ENCODE results near the gene MYCBPAP. TPM values are rescaled to one million over a fixed set of nuclear protein-coding genes. Genes with fewer than 3 reads are reported as not detected.

The MYCBPAP gene
- total and polyA plus RNA-seq, 2 donors (not counting 3 experiments of a cell fraction or from before 2014, with no cell fraction given) = 0.40 to 0.66 TPM

DNA sequence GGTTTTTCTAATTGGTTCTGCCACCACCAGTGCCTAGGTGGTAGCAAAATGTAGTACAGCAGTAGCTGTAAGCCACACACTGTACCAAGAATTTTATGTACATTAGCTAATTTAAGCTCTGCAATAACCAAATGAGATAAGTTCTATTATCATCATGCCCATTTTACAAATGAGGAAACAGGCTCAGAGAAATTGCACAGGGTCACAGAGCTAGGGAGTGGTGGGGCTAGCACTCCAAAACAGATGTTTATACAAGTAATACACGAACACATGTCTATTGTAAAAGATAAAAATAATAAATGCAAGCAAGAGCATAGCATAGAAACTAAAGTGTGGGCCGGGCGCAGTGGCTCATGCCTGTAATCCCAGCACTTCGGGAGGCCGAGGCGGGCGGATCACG, 16.0 kb upstream of the MYCBPAP start:
- Histone ChIP-seq H3K79me2 (ENCODE audit: control insufficient read depth, insufficient read depth, low read length) (no peaks in the 10 kb centered on the region), H3K9me3 (replicated peaks; ENCODE audit: control insufficient read depth, insufficient read depth, low read length) (no peaks in the 10 kb centered on the region), H3K27me3 (ENCODE audit: control insufficient read depth in 2 of 2, insufficient read depth in 2 of 2, low read length in 2 of 2) (peaks cover 0 to 2% of the 10 kb centered on the region in 2 experiments), H3K4me1 (ENCODE audit: control insufficient read depth, extremely low read depth, insufficient read depth, low read length) (no peaks in the 10 kb centered on the region), H3K27ac (ENCODE audit: insufficient read depth, low read depth, low read length) (no peak overlapping the region), H3K9ac (replicated peaks; ENCODE audit: extremely low read depth, insufficient read depth, low read length) (no peak overlapping the region), H2AFZ (ENCODE audit: low read depth, low read length) (no peak overlapping the region), H3K4me3 (replicated peaks in 1 of 3; ENCODE audit: insufficient read depth in 1 of 3, low read depth in 1 of 3, low read length in 3 of 3) (no peak overlapping the region), H3K9me1 (replicated peaks; ENCODE audit: control insufficient read depth, extremely low read depth, insufficient read depth, low read length) (no peaks in the 10 kb centered on the region), H4K20me1 (replicated peaks; ENCODE audit: control insufficient read depth, extremely low read depth, insufficient read depth, low read length) (no peaks in the 10 kb centered on the region), H3K36me3 (ENCODE audit: control insufficient read depth in 2 of 2, extremely low read depth in 1 of 2, insufficient read depth in 2 of 2, low read length in 2 of 2) (no peaks in the 10 kb centered on the region), H3K4me2 (ENCODE audit: insufficient read depth, low read length) (no peak overlapping the region)
- POLR2A ChIA-PET = no interaction called here
- CTCF ChIA-PET = interaction anchor here (1.0 to 1.2 kb wide), 2 partner anchors 9 kb away, joined by 3 to 5 read pairs; no protein-coding TSS in a partner anchor
- intact Hi-C loops (cut with micrococcal nuclease) (no loop called here), dilution Hi-C loops (cut with MboI; ENCODE audit: extremely low pct_ligation_motif_present, low sequenced_read_pairs) (no loop called here)
- no peak for DNase-seq (ENCODE audit: low read depth, low spot score)
- TF ChIP-seq JUN (IDR thresholded peaks at IDR 0.05; ENCODE audit: borderline replicate concordance, insufficient read depth, insufficient read length, low read depth) (no peak), POLR2A (IDR thresholded peaks at IDR 0.05; ENCODE audit: low read depth, low read length) (no peak), FOS (IDR thresholded peaks at IDR 0.05; ENCODE audit: borderline replicate concordance, insufficient read depth, low read length) (no peak), GATA2 (IDR thresholded peaks at IDR 0.05; ENCODE audit: insufficient read depth, insufficient read length, low read depth, low read length) (no peak), MYC (IDR thresholded peaks at IDR 0.05; ENCODE audit: low read depth, low read length) (no peak)
- FAIRE-seq = no peak
- no TSS peak for BruUV-seq (replicated peaks)

DNA sequence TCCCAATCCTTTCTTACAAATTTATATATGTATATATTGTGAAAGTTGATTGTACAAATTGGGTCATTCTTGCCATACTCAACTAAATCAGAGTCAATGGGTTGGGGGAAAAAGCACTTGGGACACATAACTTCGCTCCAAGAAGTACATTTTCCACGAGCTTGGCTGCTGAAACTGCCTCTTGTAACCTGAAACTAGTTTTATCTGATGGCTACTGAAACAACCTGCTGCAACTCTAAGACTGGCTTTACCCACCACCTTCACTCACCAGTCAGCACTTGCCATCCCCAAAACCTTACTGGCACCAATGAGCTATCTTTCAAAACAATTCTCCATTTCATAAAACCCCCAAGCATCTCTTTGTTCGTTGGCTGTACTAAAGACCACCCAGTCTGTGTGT, 14.5 kb upstream of the MYCBPAP start:
- no peak for TF ChIP-seq GATA2 (IDR thresholded peaks at IDR 0.05; ENCODE audit: insufficient read depth, insufficient read length, low read depth, low read length)
- TF ChIP-seq MYC (IDR thresholded peaks at IDR 0.05; ENCODE audit: low read depth, low read length) = no peak
- TF ChIP-seq, protein P1, sequence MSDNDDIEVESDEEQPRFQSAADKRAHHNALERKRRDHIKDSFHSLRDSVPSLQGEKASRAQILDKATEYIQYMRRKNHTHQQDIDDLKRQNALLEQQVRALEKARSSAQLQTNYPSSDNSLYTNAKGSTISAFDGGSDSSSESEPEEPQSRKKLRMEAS (IDR thresholded peaks at IDR 0.05; ENCODE audit: insufficient read depth, insufficient read length) = no peak
- no peaks in the 10 kb centered on the region for H3K9me1 ChIP-seq (replicated peaks; ENCODE audit: control insufficient read depth, extremely low read depth, insufficient read depth, low read length)
- H3K79me2 ChIP-seq (ENCODE audit: control insufficient read depth, insufficient read depth, low read length) = no peaks in the 10 kb centered on the region
- DNase-seq (ENCODE audit: low read depth, low spot score) (no peak), FAIRE-seq (no peak)
- BruUV-seq (replicated peaks) = no TSS peak
- H3K36me3 ChIP-seq (ENCODE audit: control insufficient read depth in 2 of 2, extremely low read depth in 1 of 2, insufficient read depth in 2 of 2, low read length in 2 of 2) = no peaks in the 10 kb centered on the region
- no peak overlapping the region for H3K4me3 ChIP-seq (replicated peaks in 1 of 3; ENCODE audit: insufficient read depth in 1 of 3, low read depth in 1 of 3, low read length in 3 of 3)
- H4K20me1 ChIP-seq (replicated peaks; ENCODE audit: control insufficient read depth, extremely low read depth, insufficient read depth, low read length) = no peaks in the 10 kb centered on the region
- H3K9me3 ChIP-seq (replicated peaks; ENCODE audit: control insufficient read depth, insufficient read depth, low read length) = no peaks in the 10 kb centered on the region
- no peak overlapping the region for H3K4me2 ChIP-seq (ENCODE audit: insufficient read depth, low read length)
- H3K27me3 ChIP-seq (ENCODE audit: control insufficient read depth in 2 of 2, insufficient read depth in 2 of 2, low read length in 2 of 2) = peaks cover 0 to 2% of the 10 kb centered on the region in 2 experiments
- dilution Hi-C loops (cut with MboI; ENCODE audit: extremely low pct_ligation_motif_present, low sequenced_read_pairs) = no loop called here
- H3K27ac ChIP-seq (ENCODE audit: insufficient read depth, low read depth, low read length) = no peak overlapping the region
- POLR2A ChIA-PET = no interaction called here
- CTCF ChIA-PET = interaction anchor here (1.8 kb wide), 1 partner anchor 9 kb away, joined by 6 read pairs; no protein-coding TSS in a partner anchor
- no peaks in the 10 kb centered on the region for H3K4me1 ChIP-seq (ENCODE audit: control insufficient read depth, extremely low read depth, insufficient read depth, low read length)
- intact Hi-C loops (cut with micrococcal nuclease) = no loop called here
- no peak overlapping the region for H3K9ac ChIP-seq (replicated peaks; ENCODE audit: extremely low read depth, insufficient read depth, low read length)
- H2AFZ ChIP-seq (ENCODE audit: low read depth, low read length) = no peak overlapping the region

Data from endothelial cell of umbilical vein (primary cell).